Hematopoietic multipotent progenitor cell treated with erythropoietin and hydrocortisone succinate and interleukin-3 and kit ligand, for 4 days (in vitro differentiated cells): Measurements from ENCODE around the gene DZANK1.
"Not testable (repeated sequence)": the region's sequence is repeated elsewhere in the genome, so short reads cannot be mapped to it uniquely, and the experiment has no call there.

Source experiments
- DNase-seq: peaks from one replicate; pipeline ENCODE4 v3.0.0-alpha.2; 2015

The DZANK1 gene

DNA sequence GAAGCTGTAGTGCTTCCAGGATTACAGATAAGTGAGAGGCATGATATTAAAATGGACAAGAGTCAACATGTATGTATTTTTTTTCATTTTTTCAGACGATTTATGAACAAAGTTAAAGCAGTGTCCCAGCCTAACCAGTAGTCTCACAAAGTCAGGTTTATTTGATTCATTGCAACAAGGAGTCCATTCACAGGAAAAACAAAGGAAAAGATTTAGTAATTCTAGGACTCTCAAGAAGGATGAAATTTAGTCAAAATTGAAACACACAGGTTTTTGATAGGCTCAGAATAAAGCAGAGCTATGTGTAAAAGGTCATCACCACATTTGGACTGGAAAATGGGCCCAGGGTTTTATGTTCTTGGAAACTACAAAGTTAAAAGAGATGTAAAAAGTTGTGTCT lies 94.5 kb downstream of the DZANK1 start:
- no peak for DNase-seq

DNA sequence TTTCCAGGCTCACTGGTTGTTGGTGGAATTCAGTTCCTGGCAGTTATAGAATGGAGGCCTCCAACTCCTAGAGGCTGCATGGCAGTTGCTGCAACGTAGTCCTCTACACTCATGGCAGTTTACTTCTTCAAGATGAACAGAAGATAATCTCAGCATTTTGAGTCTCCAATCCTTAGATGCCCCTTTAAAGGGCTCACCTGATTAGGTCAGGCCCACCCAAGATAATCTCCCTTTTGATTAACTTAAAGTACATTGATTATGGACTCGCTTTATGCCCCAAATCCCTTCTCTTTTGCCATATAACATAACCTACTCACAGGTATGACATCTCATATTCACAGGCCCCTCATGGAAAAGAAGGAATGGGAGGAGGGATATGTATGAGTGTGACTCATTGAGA lies 102.1 kb downstream of the DZANK1 start:
- no peak for DNase-seq

DNA sequence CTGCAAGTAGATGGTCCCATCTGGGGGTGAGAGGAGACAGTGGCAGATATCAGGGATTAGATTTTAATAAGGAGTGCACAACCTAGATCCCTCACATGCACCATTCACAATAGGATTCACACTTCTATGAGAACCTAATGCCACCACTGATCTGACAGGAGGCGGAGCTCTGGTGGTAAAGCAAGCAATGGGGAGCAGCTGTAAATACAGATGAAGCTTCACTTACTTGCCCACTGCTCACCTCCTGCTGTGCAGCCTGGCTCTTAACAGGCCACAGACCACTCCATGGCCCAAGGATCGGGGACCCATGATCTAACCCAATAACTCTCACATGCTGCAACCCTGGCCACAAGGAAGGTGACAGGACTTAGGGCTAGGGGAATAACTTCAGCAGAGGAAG lies 103.1 kb downstream of the DZANK1 start:
- DNase-seq: no peak

DNA sequence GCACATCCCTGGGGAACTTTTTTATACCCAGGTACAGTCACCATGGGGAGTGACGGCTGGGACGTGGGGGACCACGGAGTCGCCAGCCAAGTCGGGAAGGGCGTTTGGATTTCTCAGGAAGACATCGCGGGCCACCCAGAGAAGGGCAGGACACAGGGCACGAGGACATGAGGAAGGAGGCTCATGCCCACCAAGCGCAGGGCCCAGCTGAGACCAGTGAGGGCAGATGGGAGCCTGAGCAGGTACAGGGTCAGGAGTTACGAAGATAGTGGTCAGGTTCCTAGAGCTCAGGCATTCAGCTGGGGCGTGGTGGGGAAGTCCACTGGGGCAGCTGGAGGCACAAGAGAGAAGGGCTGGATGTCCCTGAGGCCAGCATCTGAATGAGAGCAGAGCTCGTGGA lies 103.9 kb downstream of the DZANK1 start:
- no peak for DNase-seq

DNA sequence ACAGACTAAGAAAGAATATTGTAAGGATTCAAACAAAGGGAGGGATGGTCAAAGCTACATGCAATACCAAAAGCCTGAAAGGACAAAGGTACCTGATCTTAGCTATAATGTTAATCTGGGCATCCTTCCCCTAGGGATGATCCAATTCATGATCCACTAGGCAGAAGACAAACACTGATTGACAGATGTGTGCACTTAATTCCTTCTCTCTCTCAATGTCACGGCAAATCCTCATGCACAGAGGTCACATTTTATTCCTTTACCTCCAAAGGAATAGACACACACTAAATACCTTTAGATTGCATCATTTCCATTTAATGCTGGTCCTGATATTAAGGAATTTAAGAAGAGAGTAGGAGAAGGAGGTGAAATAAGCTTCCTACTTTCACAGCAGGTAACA lies 105.2 kb downstream of the DZANK1 start:
- no peak for DNase-seq

DNA sequence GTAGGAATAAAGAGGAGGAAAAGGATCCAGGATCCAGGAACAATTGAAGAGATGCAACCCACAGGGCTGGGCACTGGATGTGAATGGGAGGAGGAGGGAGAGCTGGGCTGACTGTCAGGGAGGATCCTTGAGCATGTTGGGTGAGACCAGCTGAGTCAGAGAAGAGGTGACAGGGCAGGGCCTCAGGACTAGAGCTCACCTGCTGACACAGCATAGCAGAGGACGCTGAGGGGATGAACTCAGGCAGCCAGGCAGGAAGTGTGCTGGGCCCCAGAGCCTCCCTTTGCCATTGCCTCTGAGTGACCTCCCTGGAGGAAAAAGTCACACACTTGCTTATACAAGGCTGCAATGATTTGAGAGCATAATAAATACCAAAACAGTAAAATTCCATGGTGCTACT lies 106.2 kb downstream of the DZANK1 start:
- DNase-seq: no peak

DNA sequence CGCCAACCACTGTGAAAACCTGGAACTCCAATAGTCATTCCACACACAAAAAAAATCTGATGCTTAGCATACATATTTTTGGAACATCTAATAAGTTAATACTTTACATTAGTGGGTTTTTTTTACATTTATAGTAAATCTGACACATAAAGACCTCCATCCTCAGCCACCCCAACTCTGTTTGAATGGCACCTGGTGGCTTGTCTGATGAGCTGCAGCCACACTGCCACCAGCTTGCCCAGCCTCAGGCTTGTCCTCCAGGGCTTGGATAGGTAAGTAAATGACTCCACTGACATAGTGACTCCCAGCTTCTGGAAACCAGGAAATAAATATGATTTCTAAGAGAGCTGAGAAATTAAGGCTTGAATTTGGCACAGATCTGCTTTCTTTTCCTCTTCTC lies 107.0 kb downstream of the DZANK1 start:
- no peak for DNase-seq

DNA sequence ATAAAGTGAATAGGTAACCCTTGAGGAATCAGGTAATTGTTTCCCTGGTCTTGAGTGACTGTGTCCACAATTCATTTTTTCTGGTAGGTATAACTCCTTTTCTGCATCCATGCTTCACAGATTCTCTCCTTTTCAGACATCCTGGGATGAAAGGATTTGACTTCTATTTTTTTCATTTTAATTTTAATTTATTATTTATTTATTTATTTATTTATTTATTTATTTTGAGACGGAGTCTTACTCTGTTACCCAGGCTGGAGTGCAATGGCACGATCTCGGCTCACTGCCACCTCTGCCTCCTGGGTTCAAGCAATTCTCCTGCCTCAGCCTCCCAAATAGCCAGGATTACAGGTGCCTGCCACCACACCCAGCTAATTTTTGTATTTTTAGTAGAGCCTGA lies 117.1 kb downstream of the DZANK1 start:
- not testable (repeated sequence) for DNase-seq
